ENCODE data around the gene MFRP.
A peak's percentile ranks its signal among the peaks of the same experiment; 100 is the strongest.

The MFRP gene

DNA sequence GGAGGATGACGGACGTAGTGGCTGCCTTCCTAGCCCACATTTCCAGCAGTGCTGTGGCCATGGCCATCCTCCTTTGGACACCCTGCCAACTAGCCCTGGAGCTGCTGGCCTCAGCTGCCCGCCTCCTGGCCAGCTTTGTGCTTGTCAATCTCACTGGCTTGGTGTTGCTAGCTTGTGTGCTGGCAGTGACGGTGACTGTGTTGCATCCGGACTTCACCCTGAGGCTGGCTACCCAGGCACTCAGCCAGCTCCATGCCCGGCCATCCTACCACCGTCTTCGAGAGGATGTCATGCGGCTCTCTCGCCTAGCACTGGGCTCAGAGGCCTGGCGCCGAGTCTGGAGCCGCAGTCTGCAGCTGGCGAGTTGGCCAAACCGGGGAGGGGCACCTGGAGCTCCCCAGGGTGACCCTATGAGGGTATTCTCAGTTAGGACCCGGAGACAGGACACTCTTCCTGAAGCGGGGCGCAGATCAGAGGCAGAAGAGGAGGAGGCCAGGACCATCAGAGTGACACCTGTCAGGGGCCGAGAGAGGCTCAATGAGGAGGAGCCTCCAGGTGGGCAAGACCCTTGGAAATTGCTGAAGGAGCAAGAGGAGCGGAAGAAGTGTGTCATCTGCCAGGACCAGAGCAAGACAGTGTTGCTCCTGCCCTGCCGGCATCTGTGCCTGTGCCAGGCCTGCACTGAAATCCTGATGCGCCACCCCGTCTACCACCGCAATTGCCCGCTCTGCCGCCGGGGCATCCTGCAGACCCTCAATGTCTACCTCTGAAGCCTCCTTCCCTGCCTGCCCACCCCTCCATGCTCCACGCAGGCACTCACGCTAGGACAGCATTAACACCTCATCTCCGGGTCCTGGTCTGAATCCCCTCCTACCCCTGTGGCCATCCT, 10.6 kb downstream of the MFRP start:
- no peak for DNase-seq

DNA sequence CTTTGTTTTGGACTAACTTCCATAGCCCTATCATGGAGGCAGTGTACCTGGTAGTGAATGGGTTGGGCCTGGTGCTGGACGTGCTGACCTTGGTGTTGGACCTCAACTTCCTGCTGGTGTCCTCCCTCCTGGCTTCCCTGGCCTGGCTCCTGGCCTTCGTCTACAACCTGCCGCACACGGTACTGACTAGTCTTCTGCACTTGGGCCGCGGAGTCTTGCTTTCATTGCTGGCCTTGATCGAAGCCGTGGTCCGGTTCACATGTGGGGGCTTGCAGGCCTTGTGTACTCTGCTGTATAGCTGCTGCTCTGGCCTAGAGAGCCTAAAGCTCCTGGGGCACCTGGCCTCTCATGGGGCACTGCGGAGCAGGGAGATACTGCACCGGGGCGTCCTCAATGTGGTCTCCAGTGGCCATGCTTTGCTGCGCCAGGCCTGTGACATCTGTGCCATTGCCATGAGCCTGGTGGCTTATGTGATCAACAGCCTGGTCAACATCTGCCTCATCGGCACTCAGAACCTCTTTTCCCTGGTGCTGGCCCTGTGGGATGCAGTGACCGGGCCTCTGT, 11.3 kb downstream of the MFRP start:
- no peak for DNase-seq

DNA sequence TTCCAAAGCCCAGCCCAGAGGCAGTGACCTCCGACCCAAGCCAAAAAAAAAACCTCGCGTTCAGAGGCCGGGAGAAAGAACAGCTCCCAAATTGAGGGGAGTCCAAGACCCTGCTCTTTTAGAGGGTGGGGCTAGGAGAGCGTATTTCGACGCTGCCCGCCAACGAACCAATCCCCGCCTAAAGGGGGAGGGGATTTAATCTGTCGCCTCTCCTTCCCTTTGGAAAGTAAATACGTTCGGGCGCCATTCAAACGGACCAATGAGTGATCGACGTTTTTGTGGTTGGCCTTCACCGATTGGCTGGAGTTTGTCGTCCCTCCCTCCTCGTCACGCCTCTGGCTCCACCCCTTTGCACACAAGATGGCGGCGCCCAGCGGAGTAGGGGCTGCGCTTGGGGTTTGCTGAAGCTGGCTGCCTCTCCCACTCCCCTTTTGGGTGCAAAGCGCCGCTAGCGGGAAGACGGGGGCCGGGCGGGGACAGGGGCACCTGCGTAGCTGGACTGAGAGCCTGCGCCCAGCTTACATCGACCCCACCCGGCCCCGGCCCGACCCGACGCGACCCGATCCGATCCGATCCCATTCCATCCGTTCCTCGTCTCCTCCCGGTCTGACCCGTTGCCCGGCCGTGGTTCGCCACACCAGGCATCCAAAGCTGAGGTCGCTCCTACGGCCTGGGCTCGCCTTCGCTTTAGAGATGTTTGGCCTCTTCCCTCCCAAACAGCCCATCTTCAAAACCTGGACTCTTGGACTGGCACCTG, 12.2 kb downstream of the MFRP start, which contains the start of gene RNF26:
Gene RNF26 (plus strand): TSS at position 354 of the 757 bp plus-strand sequence. CDS start 596 bp downstream, outside the sequence.
- DNase-seq, result peak; percentile 98

DNA sequence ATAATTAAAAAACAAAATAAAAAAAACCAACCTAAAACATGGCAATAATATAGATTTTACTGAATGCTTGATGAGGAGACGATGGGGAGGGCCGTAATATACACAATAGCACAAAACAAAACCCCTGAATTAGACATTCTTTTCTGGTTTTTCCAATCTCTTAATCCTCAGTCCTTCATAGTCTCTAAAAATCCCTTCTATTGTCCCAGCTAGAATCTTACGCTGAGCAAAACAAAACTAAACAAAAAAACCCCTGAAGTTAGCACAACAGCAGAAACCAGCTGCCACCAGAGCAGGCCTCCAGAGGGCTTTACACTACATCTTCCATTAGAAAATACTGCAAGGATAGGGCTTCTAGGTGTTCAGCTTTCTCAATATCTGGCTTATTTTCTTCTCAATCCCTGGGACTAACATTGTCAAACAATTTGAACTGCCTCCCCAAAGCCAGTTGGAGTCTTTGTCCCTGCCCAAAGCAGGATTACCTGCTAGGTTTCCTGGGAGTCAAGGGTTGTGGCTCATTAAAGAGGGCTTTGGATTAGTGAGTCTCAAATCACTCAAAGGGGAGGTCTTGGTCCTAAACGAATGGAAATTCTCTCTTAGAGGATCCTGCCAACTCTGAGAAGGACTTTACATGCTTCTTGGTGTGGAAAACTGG, 14.3 kb downstream of the MFRP start:
- DNase-seq, result no peak

DNA sequence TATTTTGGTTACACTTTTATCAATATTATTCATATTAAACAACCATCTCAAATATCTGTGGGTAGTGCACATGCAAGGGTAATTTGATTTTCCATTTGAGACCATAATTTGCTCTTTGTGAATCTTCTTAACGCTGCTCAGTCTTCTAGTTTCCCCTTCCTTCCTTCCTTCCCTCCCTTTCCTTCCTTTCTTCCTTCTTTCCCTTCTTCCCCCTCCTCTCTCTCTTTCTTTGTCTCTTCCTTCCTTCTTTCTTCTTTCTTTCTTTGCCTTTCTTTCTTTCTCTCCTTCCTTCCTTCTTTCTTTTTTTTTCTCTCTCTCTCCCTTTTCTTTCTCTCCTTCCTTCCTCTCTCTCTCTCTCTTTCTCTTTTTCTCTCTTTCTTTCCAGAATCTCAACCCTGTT, 16.3 kb downstream of the MFRP start:
- DNase-seq, result no peak

DNA sequence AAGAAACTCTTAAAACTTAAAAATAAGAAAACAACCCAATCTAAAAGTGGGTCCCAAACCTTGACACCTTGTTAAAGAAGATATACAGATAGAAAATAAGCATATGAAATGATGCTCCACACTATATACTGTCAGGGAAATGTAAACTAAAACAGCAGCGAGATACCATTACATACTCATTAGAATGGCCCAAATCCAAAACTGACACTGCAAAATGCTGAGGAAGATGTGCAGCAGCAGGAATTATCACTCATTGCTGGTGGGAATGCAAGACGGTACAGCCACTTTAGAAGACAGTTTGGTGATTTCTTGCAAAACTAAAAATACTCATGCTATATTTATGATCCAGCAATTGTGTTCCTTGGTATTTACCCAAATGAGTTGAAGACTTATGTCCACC, 17.2 kb downstream of the MFRP start:
- DNase-seq, result no peak

DNA sequence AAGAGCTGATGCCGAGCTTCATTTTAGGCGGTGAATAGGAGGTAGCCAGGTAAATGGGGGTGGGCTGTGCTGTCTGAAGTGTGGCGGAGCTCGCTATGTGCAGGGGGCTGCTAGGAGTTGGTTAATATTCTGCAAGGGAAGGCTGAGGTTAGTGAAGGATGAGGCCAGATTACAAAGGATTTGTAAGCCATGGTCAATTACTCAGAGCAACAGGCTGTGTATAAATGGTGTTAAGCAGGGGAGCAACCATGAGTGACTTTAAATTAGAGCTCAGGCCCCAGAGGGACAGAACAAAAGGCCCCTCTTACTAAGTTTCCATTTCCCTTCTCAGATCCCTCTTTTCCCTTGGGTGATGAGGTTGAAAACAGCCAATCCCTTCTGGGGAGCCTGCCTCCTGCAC, 22.3 kb downstream of the MFRP start:
- DNase-seq, result no peak

DNA sequence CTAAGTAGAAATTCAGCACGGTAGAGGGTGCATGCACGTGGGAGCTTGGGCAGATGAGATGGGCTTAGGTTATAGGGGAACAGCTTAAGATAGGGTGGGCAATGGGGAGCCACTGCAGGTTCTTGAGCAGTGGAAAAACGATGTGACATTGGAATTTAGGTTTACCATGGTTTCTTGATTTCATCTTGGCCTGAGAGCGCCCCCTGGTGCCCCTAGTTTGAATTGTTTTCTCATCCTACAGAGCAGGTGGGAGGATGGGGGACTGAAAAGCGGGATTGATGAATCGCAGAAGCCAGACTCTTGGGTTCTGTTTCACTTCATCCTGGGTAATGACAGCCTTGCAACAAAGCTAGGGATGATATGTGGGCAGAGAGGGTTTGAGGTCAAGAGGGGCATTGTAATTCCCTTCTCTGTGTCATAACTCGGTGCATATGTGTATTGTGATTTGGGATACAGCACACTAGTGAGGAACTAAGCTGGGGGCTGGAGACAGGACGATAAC, 22.9 kb downstream of the MFRP start:
- DNase-seq, result peak; percentile 37

DNA sequence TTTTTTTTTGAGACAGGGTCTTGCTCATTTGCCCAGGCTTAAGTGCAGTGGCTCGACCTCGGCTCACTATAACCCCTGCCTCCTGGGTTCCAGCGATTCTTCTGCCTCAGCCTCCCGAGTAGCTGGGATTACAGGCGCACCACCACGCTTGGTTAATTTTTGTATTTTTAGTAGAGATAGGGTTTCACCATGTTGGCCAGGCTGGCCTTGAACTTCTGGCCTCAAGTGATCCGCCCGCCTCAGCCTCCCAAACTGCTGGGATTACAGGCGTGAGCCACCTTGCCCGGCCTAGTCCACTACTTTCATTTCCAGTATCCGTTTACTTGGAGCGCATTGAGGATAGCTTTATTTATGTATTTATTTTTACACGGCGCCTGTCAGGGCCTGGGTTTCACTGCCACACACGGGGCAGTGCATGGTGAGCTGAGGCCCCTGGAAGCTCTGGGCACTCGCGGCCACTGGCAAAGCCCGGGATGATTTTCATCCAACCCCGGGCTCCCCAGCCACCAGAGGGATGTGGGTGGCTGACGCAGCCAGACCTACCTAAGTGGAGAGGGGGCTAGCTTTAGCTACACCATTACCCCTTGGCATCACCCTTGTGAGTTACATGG, 23.5 kb downstream of the MFRP start:
- no peak for DNase-seq

DNA sequence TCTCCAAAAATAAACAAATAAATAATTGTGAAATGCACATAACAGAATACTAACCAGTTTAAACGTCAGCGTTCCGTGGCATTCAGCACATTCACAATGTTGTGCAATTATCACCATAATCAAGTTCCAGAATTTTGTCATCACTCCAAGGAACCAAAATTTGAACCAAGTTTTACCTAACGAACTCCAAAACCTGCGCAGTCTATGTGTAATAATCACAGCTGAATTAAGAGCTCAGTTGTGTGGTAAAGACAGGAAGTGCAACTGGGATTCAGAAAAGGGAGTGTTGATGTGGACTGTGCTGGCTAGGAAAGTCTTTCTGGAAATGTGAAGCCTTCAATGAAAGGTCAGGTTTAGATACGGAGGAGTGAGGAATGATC, 24.2 kb downstream of the MFRP start:
- no peak for DNase-seq

DNA sequence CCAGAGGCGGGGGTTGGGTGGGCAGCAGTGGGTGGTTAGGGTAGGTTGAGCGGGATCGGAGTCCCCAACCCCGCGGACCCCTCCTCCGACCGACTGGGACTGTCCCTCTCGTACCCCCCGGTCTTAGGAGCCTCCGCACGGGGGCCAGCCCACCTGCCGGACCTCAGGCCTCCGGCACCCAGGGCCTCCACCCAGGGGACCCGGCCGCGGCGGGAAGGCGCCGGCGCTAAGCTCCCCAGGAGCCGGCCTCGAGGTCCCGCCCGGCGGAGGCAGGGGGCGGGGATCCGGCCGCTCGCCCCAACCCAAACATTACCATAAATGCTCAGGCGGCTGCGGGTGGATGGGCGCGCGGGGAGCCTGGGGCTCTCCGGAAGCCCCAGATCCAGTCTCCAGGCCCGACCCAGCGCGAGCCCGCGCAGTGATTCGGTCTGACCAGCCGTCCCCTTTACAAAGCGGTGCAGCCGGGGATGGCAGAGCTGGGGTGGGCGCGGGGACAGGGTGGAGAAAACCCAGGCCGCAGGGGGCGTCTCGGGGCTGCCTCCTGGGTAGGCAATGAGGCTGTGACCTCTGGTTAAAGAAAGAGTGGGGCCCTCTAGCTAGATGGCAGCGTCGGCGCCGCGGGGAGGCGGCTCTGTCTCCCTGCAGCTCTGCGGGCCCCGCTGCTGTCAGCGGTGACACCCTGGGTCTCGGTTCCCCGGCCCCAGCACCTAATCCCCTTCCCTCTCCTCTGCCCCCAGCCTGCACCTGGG, 25.6 kb downstream of the MFRP start:
- no peak for DNase-seq

DNA sequence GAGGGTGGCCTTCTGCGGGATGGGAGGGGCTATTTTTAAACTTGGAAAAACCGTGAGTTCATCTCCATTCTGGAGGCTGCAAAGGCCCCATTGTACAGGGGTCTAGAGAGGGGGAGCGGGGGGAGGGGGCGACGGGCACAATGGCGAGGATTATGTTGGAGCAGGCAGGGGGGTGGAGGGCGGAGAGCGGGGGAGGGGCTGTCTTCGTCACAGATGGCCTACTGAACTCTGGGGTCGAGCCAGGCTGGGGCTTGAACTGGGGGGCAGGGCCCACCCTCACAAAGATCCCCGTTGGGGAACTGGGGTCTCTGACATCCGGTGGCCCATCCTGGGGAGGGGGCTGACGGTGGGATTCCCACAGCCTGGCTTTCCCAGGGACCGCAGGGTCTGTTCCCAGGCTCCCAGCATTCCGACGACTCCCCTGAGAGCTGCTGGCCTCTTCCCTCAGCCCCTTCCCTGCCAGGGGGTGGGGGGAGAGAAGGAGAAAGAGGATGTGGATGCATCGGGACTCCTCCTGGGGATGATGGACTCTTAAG, 26.2 kb downstream of the MFRP start:
- no peak for DNase-seq

DNA sequence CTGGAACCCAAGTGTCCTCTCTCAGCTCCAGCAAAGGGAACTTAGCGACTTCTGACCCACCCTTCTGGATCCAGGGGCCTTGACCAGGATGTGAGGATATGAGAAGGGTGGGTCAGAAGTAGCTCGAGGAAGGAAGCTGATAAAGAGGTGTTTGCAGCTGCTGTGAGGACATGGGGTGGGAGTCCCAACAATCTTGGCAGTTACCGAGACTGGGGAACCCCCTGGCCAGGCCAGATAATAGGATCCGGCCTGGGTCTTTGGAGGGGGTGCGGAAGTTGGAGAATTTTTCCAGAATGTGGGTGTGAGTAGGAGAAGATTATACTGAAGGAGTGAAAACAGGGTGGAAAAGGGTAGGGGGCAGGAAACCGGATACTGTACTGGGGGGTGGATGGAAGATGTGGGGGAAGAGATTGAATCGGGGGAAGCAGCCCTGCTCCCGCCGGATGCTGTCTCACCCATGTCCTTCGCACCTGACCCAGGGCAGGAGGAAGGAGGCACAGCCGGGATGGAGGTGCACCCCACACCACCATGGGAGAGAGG, 26.7 kb downstream of the MFRP start:
- DNase-seq, result no peak

DNA sequence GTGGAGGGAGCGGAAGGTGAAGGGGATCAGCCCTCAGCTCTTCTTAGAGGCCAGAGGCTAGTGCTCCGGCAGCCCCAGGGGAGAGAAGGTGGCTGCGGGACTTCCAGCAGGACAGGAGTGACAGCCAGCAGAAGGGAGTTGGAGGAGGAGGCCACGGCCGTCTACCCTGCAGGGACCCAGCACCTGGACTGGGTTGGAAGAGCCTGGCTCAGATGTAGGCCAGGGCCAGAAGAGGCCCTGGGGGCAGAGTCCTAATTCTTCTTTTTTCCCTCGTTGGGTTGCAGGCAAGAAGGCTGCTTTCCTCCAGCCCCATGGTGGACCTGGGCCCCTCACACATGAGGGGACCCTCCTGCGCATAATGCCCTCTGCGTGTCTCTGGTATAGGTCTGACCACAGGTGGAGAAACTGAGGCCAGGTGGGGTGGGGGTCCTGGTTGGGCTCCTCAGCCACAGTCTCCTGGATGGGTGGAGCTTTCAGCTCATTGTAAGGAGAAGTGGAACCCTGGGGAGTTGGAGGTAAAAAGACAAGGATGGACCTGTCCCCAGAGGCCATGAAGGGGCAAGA, 27.3 kb downstream of the MFRP start:
- no peak for DNase-seq

DNA sequence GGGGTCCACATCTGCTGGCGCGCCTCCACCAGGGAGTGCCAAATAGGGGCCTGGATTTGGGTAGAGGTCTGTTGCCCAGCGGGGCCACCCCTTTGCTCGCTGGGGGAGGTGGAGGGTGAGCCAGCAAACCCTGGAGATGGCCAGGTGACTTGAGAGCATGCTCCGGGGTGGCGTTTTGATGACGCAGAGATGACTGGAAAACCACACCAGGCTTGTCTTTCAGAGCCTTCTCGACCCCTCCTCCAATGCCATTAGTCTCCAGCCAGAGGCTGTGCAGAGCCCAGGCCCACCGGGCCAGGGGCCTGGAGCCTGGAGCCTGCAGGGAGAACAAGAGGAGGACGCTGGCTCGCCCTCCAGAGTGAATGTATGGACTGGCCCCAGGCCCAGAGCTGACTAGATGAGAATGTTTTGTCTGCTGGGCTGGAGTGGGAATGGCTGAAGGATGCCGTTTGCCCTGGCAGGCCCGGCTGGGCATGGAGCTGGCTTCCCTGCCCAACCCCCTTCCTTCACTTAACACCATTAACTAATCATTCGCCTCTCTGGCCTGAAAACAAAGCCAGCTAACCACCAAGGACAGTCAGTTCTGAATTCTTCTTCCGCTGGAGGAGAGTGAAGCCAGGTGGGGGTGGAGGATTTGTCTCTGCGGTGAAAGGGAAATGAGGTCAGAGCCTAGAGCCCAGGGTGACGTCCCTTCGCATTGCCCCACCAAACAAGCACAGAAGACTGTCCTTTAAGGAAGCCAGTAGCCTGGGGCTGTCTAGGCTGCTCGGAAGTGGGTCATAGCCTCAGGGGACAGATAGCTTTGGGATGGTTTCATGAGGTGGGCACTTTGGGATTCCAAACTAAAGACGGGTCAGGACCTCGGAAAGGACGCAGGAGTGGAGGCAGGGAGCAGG, 28.0 kb downstream of the MFRP start:
- no peak for DNase-seq

DNA sequence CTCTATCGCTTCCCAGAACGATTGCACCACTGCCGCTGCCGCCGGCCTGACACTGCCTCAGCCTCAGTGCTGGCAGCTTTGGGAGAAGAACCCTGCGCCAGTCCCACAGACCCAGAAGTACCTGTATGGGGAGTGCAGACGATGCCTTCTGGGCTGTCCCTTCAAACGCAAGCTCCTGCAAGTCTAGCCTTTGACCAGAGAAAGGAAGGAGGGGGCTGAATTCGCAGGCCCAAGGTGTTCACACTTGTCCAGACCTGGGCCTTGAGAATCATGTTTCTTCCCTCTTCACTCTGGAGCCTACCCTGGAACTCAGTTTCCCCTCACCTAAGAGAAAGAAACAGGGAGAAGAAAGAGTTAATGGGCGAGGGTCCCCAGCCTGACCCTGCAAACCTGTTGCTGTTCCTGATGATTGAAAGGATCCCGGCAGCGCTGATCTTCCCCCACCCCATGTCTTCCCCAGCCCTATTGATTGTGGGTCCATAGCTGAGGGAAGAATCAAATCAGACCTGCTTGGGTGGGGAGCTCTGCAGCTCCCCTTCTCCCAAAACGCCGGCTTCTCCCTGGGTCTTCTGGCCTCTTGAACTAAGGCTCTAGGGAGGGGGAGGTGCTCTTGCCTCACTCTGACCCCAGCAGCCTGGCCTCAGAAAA, 28.8 kb downstream of the MFRP start:
- no peak for DNase-seq

DNA sequence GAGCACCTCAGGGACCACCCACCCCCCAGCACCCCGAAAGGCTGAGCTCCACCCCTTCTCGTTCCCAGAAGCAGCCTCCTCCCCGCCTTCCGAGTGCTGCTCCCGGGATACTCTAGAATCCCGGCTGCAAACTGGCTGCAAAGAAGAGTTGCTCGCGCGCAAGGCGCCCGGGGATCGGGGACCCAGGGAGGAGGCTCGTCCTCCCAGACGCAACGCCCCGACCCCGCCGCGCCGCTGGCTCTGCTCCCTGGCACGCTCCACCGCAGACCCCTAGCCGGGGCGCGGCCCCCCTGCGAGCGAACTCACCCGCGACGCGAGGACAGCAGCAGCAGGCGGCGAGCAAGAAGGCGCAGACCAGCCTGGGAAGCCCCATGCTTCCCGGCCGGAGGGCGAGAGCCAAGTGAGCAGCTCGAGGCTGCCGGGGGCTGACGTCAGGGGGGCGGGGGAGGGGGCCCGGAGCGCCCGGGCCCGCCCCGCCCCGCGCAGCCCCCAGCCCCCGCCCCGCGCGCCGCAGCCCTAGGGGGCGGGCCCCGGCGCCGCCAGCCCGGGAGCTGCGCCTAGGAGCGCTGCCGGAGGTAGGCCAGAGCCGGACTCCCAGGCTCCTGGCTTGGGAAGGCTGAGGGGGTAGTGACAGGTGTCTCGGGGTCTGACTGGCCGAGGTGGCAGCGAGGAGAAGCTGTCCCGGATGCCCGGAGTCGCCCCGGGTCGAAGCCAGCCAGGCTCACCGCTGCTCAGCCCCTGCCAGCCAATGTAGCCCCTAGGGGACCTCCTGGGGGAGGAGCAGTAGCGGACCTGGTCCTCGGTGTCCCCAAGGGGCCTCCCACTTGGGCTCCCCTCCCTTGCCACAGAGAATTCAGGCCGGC, 29.5 kb downstream of the MFRP start, which contains the start of gene MCAM:
Gene MCAM (minus strand): TSS at position 402 of the 863 bp plus-strand sequence. CDS start 29 bp downstream, at position 373.
- DNase-seq, result no peak

Data from NCI-H2029 (cell line).